K562 (cell line): ENCODE data around the gene GRIN1. TPM values are rescaled to one million over a fixed set of nuclear protein-coding genes. Genes with fewer than 3 reads are reported as not detected.

Experiments used
- ATAC-seq: fragments of 200-7000 bp; cut with Tn5 transposase; 3 replicates; pipeline ENCODE4 v1.9.1; 2020; ENCODE audit warnings: moderate library complexity
- BruUV-seq: library from RNA; stranded (reverse); fragments of 400-500 nt; replicated peaks from 2 replicates; lab custom pipeline; 2021; lab: Mats Ljungman, UMichigan
- CTCF ChIA-PET: fragments of 300-600 bp; formaldehyde crosslinking; extraction: SDS; loops from one replicate; lab custom pipeline; 2021; ENCODE audit warnings: low intra/inter-chr PET ratio; lab: Yijun Ruan, JAX
- POLR2A ChIA-PET: fragments of 300-600, 350-650 bp; sonication (Branson Sonifier 250); formaldehyde crosslinking; extraction: SDS; loops from one replicate; lab custom pipeline; 2021; ENCODE audit warnings: antibody characterized with exemption, inconsistent platforms; lab: Yijun Ruan, JAX
- DNase-seq, 4 experiments: peaks; one replicate each; pipeline versions ENCODE4 v3.0.0 to v3.0.0-alpha.2; 2011 to 2018; ENCODE audit warnings: low spot score in 3 of 4, mixed read lengths in 3 of 4; ENCODE audit errors: extremely low read depth in 1 of 4
- FAIRE-seq: peaks from 2 replicates; lab custom pipeline; 2011; peaks lifted over from hg19 to GRCh38; lab: Jason Lieb, UNC
- H2AFZ ChIP-seq: 2 replicates; pipeline ENCODE4 v1.6.0; 2011; ENCODE audit warnings: low read depth, low read length, control low read depth, inconsistent platforms
- H3K27ac ChIP-seq: fragments of 200-600 bp; 3 replicates; pipeline ENCODE4 v1.8.0; 2011; ENCODE audit warnings: low read depth, mild to moderate bottlenecking, control low read depth, inconsistent platforms, low read length, moderate library complexity, mixed read lengths; ENCODE audit errors: extremely low read depth
- H3K27me3 ChIP-seq, 2 experiments: fragments of 300-600 bp in 1 of 2; 2 replicates in 1 of 2; 3 replicates in 1 of 2; pipeline versions ENCODE4 v1.6.0 to v1.8.0; 2011; ENCODE audit warnings: inconsistent platforms in 2 of 2, low read length in 2 of 2, mild to moderate bottlenecking in 1 of 2, mixed read lengths in 1 of 2, moderate library complexity in 1 of 2; ENCODE audit not compliant: control insufficient read depth in 2 of 2, insufficient read depth in 2 of 2
- H3K36me3 ChIP-seq: fragments of 300-600 bp; 3 replicates; pipeline ENCODE4 v1.8.0; 2011; ENCODE audit warnings: mild to moderate bottlenecking, low read length, inconsistent platforms; ENCODE audit not compliant: control insufficient read depth, insufficient read depth
- H3K4me1 ChIP-seq, 2 experiments: fragments of 200-600 bp in 1 of 2; replicated peaks in 1 of 2; 2 replicates in 1 of 2; 3 replicates in 1 of 2; pipeline versions ENCODE4 v1.5.1 to v1.8.0; 2011; ENCODE audit warnings: inconsistent platforms in 2 of 2, low read length in 2 of 2, mild to moderate bottlenecking in 1 of 2, mixed read lengths in 1 of 2, moderate library complexity in 1 of 2; ENCODE audit not compliant: control insufficient read depth in 2 of 2, insufficient read depth in 2 of 2
- H3K4me2 ChIP-seq: 2 replicates; pipeline ENCODE4 v1.6.1; 2011; ENCODE audit warnings: low read length, control low read depth, inconsistent platforms, mixed read lengths; ENCODE audit not compliant: insufficient read depth
- H3K4me3 ChIP-seq: fragments of 200-600 bp; sonication (generic), shearing (Covaris generic); 2 replicates; pipeline ENCODE4 v1.5.1; 2016; ENCODE audit warnings: control low read depth, inconsistent platforms
- H3K79me2 ChIP-seq: fragments of 200-600 bp; 3 replicates; pipeline ENCODE4 v1.8.0; 2011; ENCODE audit warnings: low read length, inconsistent platforms; ENCODE audit not compliant: control insufficient read depth, insufficient read depth
- H3K9ac ChIP-seq, 2 experiments: 2 replicates each; pipeline versions ENCODE4 v1.6.0 to v1.6.1; 2011; ENCODE audit warnings: low read depth in 2 of 2, low read length in 2 of 2, control low read depth in 1 of 2, inconsistent platforms in 1 of 2, mild to moderate bottlenecking in 1 of 2, mixed read lengths in 1 of 2; ENCODE audit not compliant: insufficient read depth in 1 of 2
- H3K9me1 ChIP-seq: one replicate; pipeline ENCODE4 v1.6.0; 2011; ENCODE audit warnings: inconsistent platforms, mild to moderate bottlenecking, low read length, moderate library complexity; ENCODE audit not compliant: control insufficient read depth, insufficient read depth
- H3K9me3 ChIP-seq: replicated peaks from 2 replicates; pipeline ENCODE4 v1.5.1; 2011; ENCODE audit warnings: low read depth, low read length, inconsistent platforms; ENCODE audit not compliant: control insufficient read depth, insufficient read depth
- H4K20me1 ChIP-seq: replicated peaks from 2 replicates; pipeline ENCODE4 v1.6.1; 2011; ENCODE audit warnings: low read length, inconsistent platforms, mixed read lengths; ENCODE audit not compliant: control insufficient read depth, insufficient read depth
- DEAF1 ChIP-seq: fragments of 450-650 bp; formaldehyde crosslinking; IDR thresholded peaks from 2 replicates; pipeline ENCODE4 v1.4.0; 2020; ENCODE audit warnings: mild to moderate bottlenecking, moderate library complexity
- DMBX1 ChIP-seq: fragments of 250-450 bp; sonication (Bioruptor Pico); IDR thresholded peaks from 2 replicates; pipeline ENCODE4 v1.8.0; 2022; ENCODE audit warnings: inconsistent platforms, mild to moderate bottlenecking, moderate library complexity, borderline replicate concordance
- E2F5 ChIP-seq: sonication (generic); formaldehyde crosslinking; IDR thresholded peaks from 2 replicates; pipeline ENCODE4 v1.8.0; 2022; ENCODE audit warnings: mild to moderate bottlenecking, missing genetic modification reagents
- HCFC1 ChIP-seq: IDR thresholded peaks from 2 replicates; pipeline ENCODE4 v1.6.1; 2012; ENCODE audit warnings: low read depth, low read length, improper control_type of control experiment
- HMG20B ChIP-seq: fragments of 250-450 bp; sonication (Bioruptor Pico); IDR thresholded peaks from 2 replicates; pipeline ENCODE4 v1.5.0; 2021; ENCODE audit warnings: mild to moderate bottlenecking
- IRF9 ChIP-seq: fragments of 450-650 bp; IDR thresholded peaks from 2 replicates; pipeline ENCODE4 v1.6.1; 2016; ENCODE audit warnings: missing biosample characterization, missing genetic modification characterization
- KLF1 ChIP-seq: fragments of 450-650 bp; IDR thresholded peaks from 2 replicates; pipeline ENCODE4 v1.6.1; 2016; ENCODE audit warnings: missing genetic modification characterization, missing compliant biosample characterization
- MCM5 ChIP-seq: fragments of 450-650 bp; IDR thresholded peaks from 2 replicates; pipeline ENCODE4 v1.6.1; 2016; ENCODE audit warnings: low read depth
- NCOA1 ChIP-seq: fragments of 450-650 bp; IDR thresholded peaks from 2 replicates; pipeline ENCODE4 v1.6.1; 2016; ENCODE audit warnings: low read depth
- NCOR1 ChIP-seq: fragments of 450-650 bp; IDR thresholded peaks from 2 replicates; pipeline ENCODE4 v1.6.1; 2016; ENCODE audit warnings: mild to moderate bottlenecking, moderate library complexity
- POLR2B ChIP-seq: fragments of 450-650 bp; IDR thresholded peaks from 2 replicates; pipeline ENCODE4 v1.6.1; 2018; ENCODE audit warnings: low read depth; ENCODE audit not compliant: partially characterized antibody
- SMARCB1 ChIP-seq: IDR thresholded peaks from 2 replicates; pipeline ENCODE4 v1.6.1; 2011; ENCODE audit warnings: improper control_type of control experiment, low read depth; ENCODE audit not compliant: insufficient read length
- TRIM24 ChIP-seq, 2 experiments: fragments of 450-650 bp; IDR thresholded peaks; 2 replicates each; pipeline ENCODE4 v1.6.1; 2016
- TSC22D4 ChIP-seq: fragments of 450-650 bp; IDR thresholded peaks from 2 replicates; pipeline ENCODE4 v1.6.1; 2016; ENCODE audit warnings: missing genetic modification characterization, missing biosample characterization, control low read depth
- XRCC4 ChIP-seq: IDR thresholded peaks from one replicate; pipeline ENCODE4 v1.6.1; 2011; ENCODE audit not compliant: insufficient read depth, insufficient read length; ENCODE audit errors: extremely low read depth
- ZNF197 ChIP-seq: fragments of 200-800 bp; sonication (Bioruptor generic); IDR thresholded peaks from 2 replicates; pipeline ENCODE4 v1.6.1; 2016; ENCODE audit warnings: low read depth, missing genetic modification characterization, missing compliant biosample characterization
- WGBS: fragments of 100-300 bp; shearing (Covaris generic); methylation state at CpG from one replicate; pipeline ENCODE4 v1.1.6; 2016; ENCODE audit warnings: low coverage, mixed read lengths; ENCODE audit not compliant: insufficient coverage; ENCODE audit errors: missing lambda C conversion rate; 5-methylcytosine and 5-hydroxymethylcytosine counted together
- in situ Hi-C: fragments of 300-500 bp; cut with MboI; formaldehyde crosslinking; loops from 4 replicates; pipeline ENCODE4 v1.15.0; 2018; ENCODE audit warnings: inconsistent platforms, mixed read lengths
- intact Hi-C: fragments of 100-400 bp; cut with micrococcal nuclease; formaldehyde crosslinking; loops from 2 replicates; pipeline ENCODE4 v1.14.2; 2022
- polyA plus RNA-seq, 8 experiments: library from polyadenylated mRNA; depleted of rRNA in 4 of 8; stranded (reverse) in 5 of 8; unstranded in 3 of 8; fragments of >200 nt; fragmentation: Nextera tagmentation in 2 of 8; fragmentation: Illumina TruSeq in 1 of 8; extraction: Ambion mirVana in 2 of 8; extraction: Trizol in 1 of 8; gene quantifications; 2 replicates each; pipeline versions ENCODE4 v1.2.1 to v1.2.3, GENCODE V29; 2011 to 2014; ENCODE audit warnings: inconsistent platforms in 1 of 8, missing spikeins in 1 of 8
- total RNA-seq, 7 experiments: library from RNA; depleted of rRNA in 6 of 7; stranded (reverse); fragments of >200 nt in 6 of 7; fragmentation: Illumina TruSeq in 2 of 7; extraction: Trizol in 2 of 7; gene quantifications; 2 replicates each; pipeline versions ENCODE4 v1.2.1 to v1.2.3, GENCODE V29; 2011 to 2021; ENCODE audit warnings: low replicate concordance in 1 of 7

Gene GRIN1
- total and polyA plus RNA-seq, 9 of the 15 experiments (the other 6 are each of a cell fraction or from before 2014, with no cell fraction given): 0.03 to 0.35 (median 0.16) TPM; not detected in 6

- FAIRE-seq (no peak), DNase-seq (no peak), ATAC-seq (no peak)
- TF ChIP-seq MCM5: no peak
- TF ChIP-seq KLF1: no peak
- no peak for TF ChIP-seq E2F5 (CRISPR knock-in tag)
- no peak for TF ChIP-seq NCOA1
- TF ChIP-seq HCFC1: no peak
- no peak for TF ChIP-seq DEAF1 (CRISPR knock-in tag)
- no peak for TF ChIP-seq NCOR1
- TF ChIP-seq HMG20B (CRISPR knock-in tag): no peak
- no peak for TF ChIP-seq XRCC4
- TF ChIP-seq SMARCB1: no peak
- TF ChIP-seq DMBX1 (CRISPR knock-in tag): no peak
- no peak for TF ChIP-seq TSC22D4 (tag)
- no peak for TF ChIP-seq TRIM24 (IDR thresholded peaks at IDR 0.05)
- TF ChIP-seq POLR2B: no peak
- TF ChIP-seq ZNF197 (CRISPR knock-in tag): no peak
- TF ChIP-seq IRF9 (tag): no peak
- Histone ChIP-seq H3K9ac (peak overlapping the region in 1 of 2 experiments; percentile 55; a peak in 2 of 4 replicates), H3K4me1 (peaks cover 5 to 55% of the 10 kb centered on the region in 2 experiments; a peak in 4 of 5 replicates), H3K9me1 (no peaks in the 10 kb centered on the region), H2AFZ (no peak overlapping the region), H3K27me3 (no peaks in the 10 kb centered on the region), H3K36me3 (peaks cover 48% of the 10 kb centered on the region; the same call in 2 of the 3 replicates), H3K79me2 (peaks cover 3% of the 10 kb centered on the region; the same call in 2 of the 3 replicates), H3K9me3 (no peaks in the 10 kb centered on the region), H3K4me2 (no peak overlapping the region), H3K27ac (no peak overlapping the region), H4K20me1 (peaks cover 3% of the 10 kb centered on the region; the same call in 1 of the 2 replicates), H3K4me3 (no peak overlapping the region)
- 83% methylated on average over 16 of the region's 21 CpGs for WGBS
- intact Hi-C loops (no loop called here), in situ Hi-C loops (no loop called here)
- ChIA-PET POLR2A (interaction anchor here (1.0 kb wide), 1 partner anchor 8 kb away, joined by 3 read pairs; no protein-coding TSS in a partner anchor), CTCF (no interaction called here)
- BruUV-seq: no TSS peak
Measured at GRCh38 chr9:137212520-137212919, 73.6 kb downstream of the GRIN1 start.
